ENCODE results near the gene MOCS3. TPM values are rescaled to one million over a fixed set of nuclear protein-coding genes. Genes with fewer than 3 reads are reported as not detected.
A peak's percentile ranks its signal among the peaks of the same experiment; 100 is the strongest.

MOCS3 gene
- total RNA-seq, 4 donors from 2014 or later = 4.2 to 5.7 (median 5.6) TPM

- peak; percentile 48 to 73 for TF ChIP-seq POLR2A (IDR thresholded peaks at IDR 0.05)
- TF ChIP-seq EP300 (IDR thresholded peaks at IDR 0.05) = peak; percentile 46 to 92
- peak; percentile 75 to 95 (median 83) for TF ChIP-seq CTCF (IDR thresholded peaks at IDR 0.05)
- Histone ChIP-seq H3K9me3 (no peaks in the 10 kb centered on the region), H3K36me3 (peaks cover 0 to 34% (median 0%) of the 10 kb centered on the region in 3 donors), H3K4me3 (peak within 1 kb of the TSS; percentile 63 to 91 (median 77)), H3K27me3 (no peaks in the 10 kb centered on the region), H3K4me1 (peaks cover 0 to 40% (median 25%) of the 10 kb centered on the region in 4 donors), H3K27ac (peak within 1 kb of the TSS; percentile 95 to 99 (median 99))
- 0 to 1% methylated on average over 14 to 27 of the region's 58 CpGs for WGBS, 2 donors
- DNase-seq (ENCODE audit: low spot score in 2 of 2) = peak; percentile 86 to 92
Observed at GRCh38 chr20:50931306-50932015, 27.2 kb upstream of the MOCS3 start, which contains the start of gene ADNP. Gene ADNP, minus strand, starts transcription at chr20:50931437. Its CDS starts 27,441 bp downstream, at chr20:50903996.

DNA sequence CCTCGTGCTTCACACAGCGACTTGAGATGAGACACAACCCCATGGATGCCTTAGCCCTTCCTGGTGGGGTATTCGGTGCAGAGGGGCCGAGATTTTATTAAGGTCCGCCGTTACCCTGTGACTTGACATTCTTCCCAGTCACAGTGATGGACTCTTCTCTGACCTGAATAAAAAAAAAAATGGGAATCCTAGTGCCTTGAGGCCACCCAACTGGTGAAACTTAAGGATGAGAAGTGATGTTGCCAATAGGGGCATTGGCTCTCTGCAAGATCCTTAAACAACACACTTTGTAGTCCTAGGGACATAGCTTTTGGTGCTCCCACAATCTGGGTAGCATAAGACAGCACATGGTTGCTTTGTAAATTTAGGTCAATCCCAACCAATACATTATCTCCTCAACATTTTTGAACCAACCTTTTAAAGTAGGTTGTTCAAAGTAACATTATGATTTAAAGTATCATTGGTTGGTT lies 26.6 kb upstream of the MOCS3 start:
- H3K4me3 ChIP-seq = peak overlapping the region; percentile 52 to 91 (median 62)
- H3K36me3 ChIP-seq = peaks cover 0 to 34% (median 0%) of the 10 kb centered on the region in 3 donors
- TF ChIP-seq POLR2A (IDR thresholded peaks at IDR 0.05) = no peak
- TF ChIP-seq CTCF (IDR thresholded peaks at IDR 0.05) = no peak
- TF ChIP-seq EP300 (IDR thresholded peaks at IDR 0.05) = no peak
- DNase-seq (ENCODE audit: low spot score in 2 of 2) = no peak
- no peaks in the 10 kb centered on the region for H3K27me3 ChIP-seq
- peak overlapping the region; percentile 95 to 99 (median 99) for H3K27ac ChIP-seq
- H3K4me1 ChIP-seq = peaks cover 0 to 34% (median 23%) of the 10 kb centered on the region in 4 donors
- 41 to 63% methylated on average over 4 to 6 of the region's 6 CpGs for whole genome bisulfite sequencing, 2 donors
- no peaks in the 10 kb centered on the region for H3K9me3 ChIP-seq

GRCh38 chr20:50932691-50933280 lies 25.8 kb upstream of the MOCS3 start:
- peaks cover 0 to 38% (median 4%) of the 10 kb centered on the region in 3 donors for H3K36me3 ChIP-seq
- no peak for DNase-seq (ENCODE audit: low spot score in 2 of 2)
- H3K27ac ChIP-seq = peak overlapping the region in 1 of 4 donors; percentile 99
- no peak overlapping the region for H3K4me3 ChIP-seq
- peaks cover 0 to 28% (median 17%) of the 10 kb centered on the region in 4 donors for H3K4me1 ChIP-seq
- TF ChIP-seq CTCF (IDR thresholded peaks at IDR 0.05) = no peak
- TF ChIP-seq POLR2A (IDR thresholded peaks at IDR 0.05) = no peak
- TF ChIP-seq EP300 (IDR thresholded peaks at IDR 0.05) = no peak
- H3K27me3 ChIP-seq = no peaks in the 10 kb centered on the region
- WGBS, 2 donors = 42 to 52% methylated on average over 1 of the region's 1 CpG
- no peaks in the 10 kb centered on the region for H3K9me3 ChIP-seq

- 56 to 58% methylated on average over 1 of the region's 1 CpG for WGBS, 2 donors
- peaks cover 0 to 20% (median 9%) of the 10 kb centered on the region in 4 donors for H3K4me1 ChIP-seq
- TF ChIP-seq CTCF (IDR thresholded peaks at IDR 0.05) = no peak
- no peak overlapping the region for H3K4me3 ChIP-seq
- H3K36me3 ChIP-seq = peaks cover 0 to 43% (median 4%) of the 10 kb centered on the region in 3 donors
- no peak overlapping the region for H3K27ac ChIP-seq
- H3K9me3 ChIP-seq = no peaks in the 10 kb centered on the region
- no peak for DNase-seq (ENCODE audit: low spot score in 2 of 2)
- H3K27me3 ChIP-seq = no peaks in the 10 kb centered on the region
Observed at GRCh38 chr20:50933589-50933988, 25.0 kb upstream of the MOCS3 start.

- Histone ChIP-seq H3K4me3 (no peak overlapping the region), H3K27ac (no peak overlapping the region), H3K9me3 (no peaks in the 10 kb centered on the region), H3K36me3 (peaks cover 3 to 97% (median 42%) of the 10 kb centered on the region in 3 donors), H3K4me1 (no peaks in the 10 kb centered on the region), H3K27me3 (no peaks in the 10 kb centered on the region)
- DNase-seq (ENCODE audit: low spot score in 2 of 2) = no peak
- TF ChIP-seq EP300 (IDR thresholded peaks at IDR 0.05) = no peak
- TF ChIP-seq CTCF (IDR thresholded peaks at IDR 0.05) = no peak
- no peak for TF ChIP-seq POLR2A (IDR thresholded peaks at IDR 0.05)
- 96% methylated on average over 7 of the region's 7 CpGs for WGBS, 2 donors
Observed at GRCh38 chr20:50943069-50943468, 15.5 kb upstream of the MOCS3 start.
